ENCODE data around the gene CPHXL.

CPHXL gene

GRCh38 chr16:75697571-75697970, 28.7 kb downstream of the CPHXL start:
- DNase-seq, result no peak

- DNase-seq, result no peak
Observed at GRCh38 chr16:75695708-75696107, 30.6 kb downstream of the CPHXL start.

GRCh38 chr16:75687361-75687760, 38.9 kb downstream of the CPHXL start:
- DNase-seq, result no peak

- DNase-seq, result no peak
Observed at GRCh38 chr16:75682308-75682707, 44.0 kb downstream of the CPHXL start.

- DNase-seq, result no peak
Observed at GRCh38 chr16:75679366-75679765, 46.9 kb downstream of the CPHXL start.

GRCh38 chr16:75676909-75677308, 49.4 kb downstream of the CPHXL start, which contains the start of gene CPHXL2:
Gene CPHXL2 (minus strand): TSS chr16:75677009. CDS start chr16:75676999, 10 bp downstream.
- no peak for DNase-seq

- no peak for DNase-seq
Observed at GRCh38 chr16:75667503-75667902, 58.8 kb downstream of the CPHXL start.

Data from AML-193 (cell line).